ENCODE measurements around the gene HPCA. TPM values are rescaled to one million over a fixed set of nuclear protein-coding genes. Genes with fewer than 3 reads are reported as not detected.

Gene HPCA
- polyA plus RNA-seq, 1 donor (not counting 4 experiments of a cell fraction or from before 2014, with no cell fraction given) = not detected

GRCh38 chr1:32928285-32928684 lies 42.0 kb downstream of the HPCA start:
- Histone ChIP-seq H4K20me1 (ENCODE audit: control insufficient read depth, extremely low read depth, insufficient read depth, low read length) (no peaks in the 10 kb centered on the region), H3K27me3 (ENCODE audit: control insufficient read depth, extremely low read depth, insufficient read depth, low read length) (peaks cover 5% of the 10 kb centered on the region), H2AFZ (ENCODE audit: control insufficient read depth, low read length) (no peak overlapping the region), H3K79me2 (ENCODE audit: control insufficient read depth, insufficient read depth, low read length) (no peaks in the 10 kb centered on the region), H3K36me3 (ENCODE audit: control insufficient read depth in 2 of 2, extremely low read depth in 1 of 2, insufficient read depth in 2 of 2, low read length in 2 of 2) (no peaks in the 10 kb centered on the region), H3K4me1 (ENCODE audit: control insufficient read depth, extremely low read depth, insufficient read depth, low read length) (peaks cover 4% of the 10 kb centered on the region), H3K9ac (ENCODE audit: control insufficient read depth, extremely low read depth, insufficient read depth, low read length) (no peak overlapping the region), H3K27ac (ENCODE audit: control insufficient read depth, insufficient read depth, low read length) (no peak overlapping the region), H3K4me3 (ENCODE audit: control insufficient read depth in 2 of 3, extremely low read depth in 1 of 3, insufficient read depth in 2 of 3, low read depth in 1 of 3, low read length in 3 of 3) (no peak overlapping the region), H3K9me3 (ENCODE audit: control insufficient read depth, low read depth, low read length) (no peaks in the 10 kb centered on the region), H3K9me1 (ENCODE audit: control insufficient read depth, extremely low read depth, insufficient read depth, low read length) (no peaks in the 10 kb centered on the region), H3K4me2 (ENCODE audit: control insufficient read depth, extremely low read depth, insufficient read depth, low read depth, low read length) (no peak overlapping the region)
- TF ChIP-seq CTCF (optimal IDR thresholded peaks at IDR 0.05 in 1 of 3, IDR thresholded peaks at IDR 0.05 in 1 of 3, conservative IDR thresholded peaks at IDR 0.05 in 1 of 3; ENCODE audit: extremely low read depth in 1 of 3, insufficient read depth in 2 of 3, low read length in 3 of 3) (no peak), EZH2 (IDR thresholded peaks at IDR 0.05; ENCODE audit: low read length) (no peak)
- dilution Hi-C loops (cut with MboI; ENCODE audit: extremely low pct_ligation_motif_present, low sequenced_read_pairs) = no loop called here
- FAIRE-seq (no peak), DNase-seq (ENCODE audit: low read depth, low spot score) (no peak)

- no peak overlapping the region for H3K27ac ChIP-seq (ENCODE audit: control insufficient read depth, insufficient read depth, low read length)
- H2AFZ ChIP-seq (ENCODE audit: control insufficient read depth, low read length) = no peak overlapping the region
- no peaks in the 10 kb centered on the region for H3K36me3 ChIP-seq (ENCODE audit: control insufficient read depth in 2 of 2, extremely low read depth in 1 of 2, insufficient read depth in 2 of 2, low read length in 2 of 2)
- TF ChIP-seq EZH2 (IDR thresholded peaks at IDR 0.05; ENCODE audit: low read length) (no peak), CTCF (optimal IDR thresholded peaks at IDR 0.05 in 1 of 3, IDR thresholded peaks at IDR 0.05 in 1 of 3, conservative IDR thresholded peaks at IDR 0.05 in 1 of 3; ENCODE audit: extremely low read depth in 1 of 3, insufficient read depth in 2 of 3, low read length in 3 of 3) (no peak)
- no peaks in the 10 kb centered on the region for H3K9me1 ChIP-seq (ENCODE audit: control insufficient read depth, extremely low read depth, insufficient read depth, low read length)
- dilution Hi-C loops (cut with MboI; ENCODE audit: extremely low pct_ligation_motif_present, low sequenced_read_pairs) = no loop called here
- peaks cover 6% of the 10 kb centered on the region for H3K4me1 ChIP-seq (ENCODE audit: control insufficient read depth, extremely low read depth, insufficient read depth, low read length)
- H3K9me3 ChIP-seq (ENCODE audit: control insufficient read depth, low read depth, low read length) = no peaks in the 10 kb centered on the region
- no peak overlapping the region for H3K4me2 ChIP-seq (ENCODE audit: control insufficient read depth, extremely low read depth, insufficient read depth, low read depth, low read length)
- no peak overlapping the region for H3K9ac ChIP-seq (ENCODE audit: control insufficient read depth, extremely low read depth, insufficient read depth, low read length)
- no peaks in the 10 kb centered on the region for H3K79me2 ChIP-seq (ENCODE audit: control insufficient read depth, insufficient read depth, low read length)
- peaks cover 5% of the 10 kb centered on the region for H3K27me3 ChIP-seq (ENCODE audit: control insufficient read depth, extremely low read depth, insufficient read depth, low read length)
- DNase-seq (ENCODE audit: low read depth, low spot score) (no peak), FAIRE-seq (no peak)
- H3K4me3 ChIP-seq (ENCODE audit: control insufficient read depth in 2 of 3, extremely low read depth in 1 of 3, insufficient read depth in 2 of 3, low read depth in 1 of 3, low read length in 3 of 3) = no peak overlapping the region
- no peaks in the 10 kb centered on the region for H4K20me1 ChIP-seq (ENCODE audit: control insufficient read depth, extremely low read depth, insufficient read depth, low read length)
Measured at GRCh38 chr1:32928715-32929114, 42.4 kb downstream of the HPCA start.
